SK-N-MC (cell line): ENCODE results near the gene ARHGAP9.

ENCODE experiments used
- EZH2 ChIP-seq: fragments of 200-600 bp; sonication (generic); IDR thresholded peaks from one replicate; pipeline ENCODE4 v1.6.1; 2017; ENCODE audit warnings: antibody characterized with exemption
- FOXP2 ChIP-seq: optimal IDR thresholded peaks from 2 replicates; pipeline ENCODE3; 2011; ENCODE audit warnings: mild to moderate bottlenecking, moderate library complexity; ENCODE audit not compliant: insufficient read depth; ENCODE audit errors: extremely low read length, control extremely low read depth
- POLR2AphosphoS5 ChIP-seq: IDR thresholded peaks from 2 replicates; pipeline ENCODE4 v1.6.1; 2012; ENCODE audit warnings: mild to moderate bottlenecking, low read depth, low read length, borderline replicate concordance

DNA sequence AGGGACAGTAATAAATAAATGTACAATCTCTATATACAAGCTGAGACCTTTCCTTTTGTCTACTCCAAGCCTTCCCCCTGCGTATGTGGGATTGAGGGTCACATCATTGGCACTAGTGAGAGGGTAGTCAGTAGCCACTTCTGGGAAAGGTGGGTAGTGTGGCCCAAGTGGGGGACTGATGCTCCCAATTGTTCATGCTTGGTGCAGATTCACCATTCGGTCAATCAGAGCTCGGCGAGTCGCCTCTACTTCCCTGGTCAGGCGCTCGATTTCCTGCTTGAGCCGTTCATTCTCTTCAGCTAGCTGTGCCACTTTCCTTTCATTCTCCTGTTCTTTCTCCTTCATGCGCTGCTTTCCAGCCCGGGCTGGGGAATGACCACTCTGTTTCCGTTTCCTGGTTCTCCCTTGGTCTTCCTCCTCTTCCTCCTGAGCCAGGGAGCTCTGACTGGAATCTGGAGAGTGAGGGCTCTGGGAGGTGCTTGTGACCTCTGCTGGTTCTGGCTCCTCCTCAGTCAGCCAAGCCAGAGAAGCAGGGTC, 37.0 kb upstream of the ARHGAP9 start:
- TF ChIP-seq POLR2AphosphoS5 (no peak), FOXP2 (no peak), EZH2 (no peak)
